Measurements from ENCODE around the gene TSEN54.

GRCh38 chr17:75523647-75524046 lies 7.3 kb downstream of the TSEN54 start:
- TF ChIP-seq CTCF (optimal IDR thresholded peaks at IDR 0.05 in 1 of 3, IDR thresholded peaks at IDR 0.05 in 1 of 3, conservative IDR thresholded peaks at IDR 0.05 in 1 of 3; ENCODE audit: extremely low read depth in 1 of 3, insufficient read depth in 2 of 3, low read length in 3 of 3) (no peak), EZH2 (IDR thresholded peaks at IDR 0.05; ENCODE audit: low read length) (no peak)

Measured in keratinocyte (primary cell).